ENCODE results near the gene BLVRA.
"Not testable (repeated sequence)": the region's sequence is repeated elsewhere in the genome, so short reads cannot be mapped to it uniquely, and the experiment has no call there.

BLVRA gene, protein sequence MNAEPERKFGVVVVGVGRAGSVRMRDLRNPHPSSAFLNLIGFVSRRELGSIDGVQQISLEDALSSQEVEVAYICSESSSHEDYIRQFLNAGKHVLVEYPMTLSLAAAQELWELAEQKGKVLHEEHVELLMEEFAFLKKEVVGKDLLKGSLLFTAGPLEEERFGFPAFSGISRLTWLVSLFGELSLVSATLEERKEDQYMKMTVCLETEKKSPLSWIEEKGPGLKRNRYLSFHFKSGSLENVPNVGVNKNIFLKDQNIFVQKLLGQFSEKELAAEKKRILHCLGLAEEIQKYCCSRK

DNA sequence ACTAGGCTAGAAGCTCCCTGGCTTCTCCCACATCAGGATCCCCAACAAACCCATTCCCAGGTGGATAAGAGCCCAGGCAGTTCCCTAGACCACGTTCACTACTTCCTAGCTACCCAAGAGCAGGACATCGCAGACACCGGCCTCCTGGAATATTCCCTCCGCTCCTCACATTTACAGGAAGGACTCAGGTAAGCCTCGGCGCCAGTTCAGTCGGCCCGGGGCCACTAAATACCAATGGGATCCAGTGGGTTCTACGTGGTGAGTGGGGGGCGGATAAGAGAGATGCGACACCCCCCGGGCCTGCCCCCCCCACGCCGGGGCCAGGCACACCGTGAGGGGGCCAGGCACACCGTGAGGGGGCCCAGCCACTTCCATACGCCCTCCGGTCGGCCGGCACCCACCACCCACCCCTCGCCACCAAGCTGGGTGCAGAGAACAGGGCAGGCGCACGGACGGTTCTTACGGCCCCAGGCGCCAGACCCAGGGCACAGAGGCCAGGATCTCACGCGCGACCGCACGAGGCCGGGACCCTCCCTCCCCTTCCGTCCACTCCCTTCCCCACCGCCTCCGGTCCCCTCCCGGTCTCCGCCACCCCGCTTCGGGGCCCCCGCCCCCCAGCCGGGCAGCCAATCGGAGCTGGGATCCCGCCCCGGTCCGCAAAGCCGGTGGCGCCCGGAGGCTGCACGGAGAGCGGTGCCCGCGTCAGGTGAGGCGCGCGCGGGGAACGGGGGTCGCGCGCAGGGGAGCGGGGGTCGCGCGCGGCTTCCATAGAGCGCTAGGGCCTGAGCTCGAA, at the start of gene BLVRA:
BLVRA (plus strand) TSS at position 652 of the 793 bp plus-strand sequence. CDS start 12,479 bp downstream, outside the sequence.
- DNase-seq (ENCODE audit: low read depth): peak; percentile 27

DNA sequence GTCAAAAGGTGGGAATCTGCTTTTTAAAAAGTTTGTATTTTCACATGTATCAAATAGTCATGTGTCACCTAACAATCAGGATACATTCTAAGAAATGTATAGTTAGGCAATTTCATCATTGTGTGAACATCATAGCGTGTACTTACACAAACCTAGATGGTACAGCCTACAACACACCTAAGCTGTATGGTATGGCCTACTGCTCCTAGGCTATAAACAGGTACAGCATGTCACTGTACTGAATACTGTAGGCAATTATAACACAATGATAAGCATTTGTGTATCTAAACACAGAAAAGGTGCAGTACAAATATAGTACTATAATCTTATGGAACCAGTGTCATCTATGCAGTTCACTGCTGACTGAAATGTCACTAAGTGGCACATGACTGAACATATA, 47.0 kb upstream of the BLVRA start:
- no peak for DNase-seq (ENCODE audit: low read depth)

DNA sequence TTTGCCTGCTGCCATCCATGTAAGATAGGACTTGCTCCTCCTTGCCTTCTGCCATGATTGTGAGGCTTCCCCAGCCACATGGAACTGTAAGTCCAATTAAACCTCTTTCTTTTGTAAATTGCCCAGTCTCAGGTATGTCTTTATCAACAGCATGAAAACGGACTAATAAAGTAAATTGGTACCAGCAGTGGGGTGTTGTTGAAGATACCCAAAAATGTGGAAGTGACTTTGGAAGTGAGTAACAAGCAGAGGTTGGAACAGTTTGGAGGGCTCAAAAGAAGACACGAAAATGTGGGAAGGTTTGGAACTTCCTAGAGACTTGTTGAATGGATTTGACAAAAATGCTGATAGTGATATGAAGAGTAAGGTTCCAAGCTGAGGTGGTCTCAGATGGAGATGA, 42.5 kb upstream of the BLVRA start:
- not testable (repeated sequence) for DNase-seq (ENCODE audit: low read depth)

DNA sequence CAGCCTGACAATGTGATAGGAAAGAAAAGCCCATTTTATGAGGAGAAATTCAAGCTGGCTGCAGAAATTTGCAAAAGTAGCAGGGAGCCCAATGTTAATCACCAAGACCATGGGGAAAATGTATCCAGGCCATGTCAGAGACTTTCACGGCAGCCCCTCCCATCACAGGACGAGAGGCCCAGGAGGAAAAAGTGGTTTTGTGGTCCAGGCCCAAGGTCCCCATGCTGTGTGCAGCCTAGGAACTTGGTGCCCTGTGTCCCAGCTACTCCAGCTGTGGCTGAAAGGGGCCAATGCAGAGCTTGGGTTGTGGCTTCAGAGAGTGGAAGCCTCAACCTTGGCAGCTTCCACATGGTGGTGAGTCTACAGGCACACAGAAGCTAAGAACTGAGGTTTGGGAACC, 41.9 kb upstream of the BLVRA start:
- DNase-seq (ENCODE audit: low read depth): no peak

DNA sequence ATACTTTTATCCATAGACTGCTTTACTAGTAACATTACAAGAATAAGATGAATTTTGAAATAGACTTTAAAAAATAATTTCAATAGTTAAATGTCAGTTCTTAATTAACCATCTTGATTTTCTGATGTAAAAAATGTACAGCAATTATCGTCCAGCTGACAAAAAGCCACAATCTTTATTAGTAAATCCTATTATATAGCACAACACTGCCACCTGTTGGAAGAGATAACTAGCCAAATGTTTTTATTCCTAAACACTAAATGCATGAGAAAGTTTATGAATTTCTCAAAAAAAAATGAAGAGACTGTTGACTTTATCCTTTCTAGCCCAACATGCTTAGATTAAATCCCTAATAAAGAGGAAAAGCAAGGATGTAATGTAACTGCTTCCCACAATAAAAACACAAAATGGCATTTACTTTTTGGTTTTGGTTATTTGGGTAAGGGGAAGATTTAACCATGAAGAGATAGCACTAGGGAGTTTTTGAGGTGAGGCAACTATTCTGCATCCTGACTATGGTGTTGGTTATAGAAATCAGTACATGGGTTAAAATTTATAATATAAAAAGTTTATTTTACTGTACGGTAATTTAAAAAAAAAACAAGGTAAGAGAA, 37.2 kb upstream of the BLVRA start:
- no peak for DNase-seq (ENCODE audit: low read depth)

DNA sequence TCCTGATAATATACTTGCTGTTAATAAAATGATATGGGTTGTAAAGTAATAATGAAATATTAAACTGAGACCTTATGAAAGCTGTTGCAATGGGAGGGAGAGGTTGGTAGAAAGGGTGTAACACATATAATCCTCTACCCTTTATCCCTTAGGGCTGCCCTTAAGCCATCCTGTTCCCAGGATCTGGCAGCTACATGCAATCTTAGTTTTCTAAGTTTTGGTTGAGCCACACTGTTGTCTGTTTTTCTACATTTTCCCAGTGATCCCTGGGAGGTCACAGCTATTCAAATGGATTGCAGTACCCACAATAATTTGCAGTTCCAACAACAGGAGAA, 35.5 kb upstream of the BLVRA start:
- DNase-seq (ENCODE audit: low read depth): no peak

DNA sequence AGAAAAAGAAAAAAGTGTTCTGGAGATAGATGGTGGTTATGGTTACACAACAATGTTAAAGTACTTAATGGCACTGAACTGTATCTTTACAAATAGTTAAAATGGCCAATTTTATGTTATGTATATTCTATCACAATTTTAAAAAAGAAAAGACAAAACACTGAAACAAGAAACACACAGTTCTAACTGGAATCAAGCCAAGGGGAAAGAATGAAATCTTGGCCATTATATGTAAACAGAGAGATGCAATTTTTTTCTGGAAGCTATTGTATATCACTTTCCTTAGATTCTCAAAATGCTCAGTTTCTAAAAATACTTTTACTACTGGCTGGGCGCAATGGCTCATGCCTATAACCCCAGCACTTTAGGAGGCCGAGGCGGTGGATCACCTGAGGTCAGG, 33.2 kb upstream of the BLVRA start:
- DNase-seq (ENCODE audit: low read depth): no peak

DNA sequence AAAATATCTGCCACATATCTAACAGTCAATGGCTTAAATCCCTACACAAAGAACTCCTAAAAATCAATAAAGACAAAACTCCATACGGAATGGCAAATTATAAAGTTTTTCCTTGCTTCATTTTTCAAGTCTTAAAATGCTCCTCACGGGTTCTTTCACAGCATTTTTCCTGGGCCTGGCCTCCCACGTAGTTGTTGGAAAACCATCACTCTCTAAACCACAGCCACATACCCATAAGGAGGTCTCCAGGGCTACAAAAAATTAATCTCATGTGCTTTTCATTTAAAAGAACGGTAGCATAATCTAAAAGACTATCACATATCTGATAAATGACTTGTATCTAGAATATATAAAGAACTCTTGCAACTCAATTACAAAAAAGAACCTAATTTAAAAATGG, 32.0 kb upstream of the BLVRA start:
- DNase-seq (ENCODE audit: low read depth): no peak

DNA sequence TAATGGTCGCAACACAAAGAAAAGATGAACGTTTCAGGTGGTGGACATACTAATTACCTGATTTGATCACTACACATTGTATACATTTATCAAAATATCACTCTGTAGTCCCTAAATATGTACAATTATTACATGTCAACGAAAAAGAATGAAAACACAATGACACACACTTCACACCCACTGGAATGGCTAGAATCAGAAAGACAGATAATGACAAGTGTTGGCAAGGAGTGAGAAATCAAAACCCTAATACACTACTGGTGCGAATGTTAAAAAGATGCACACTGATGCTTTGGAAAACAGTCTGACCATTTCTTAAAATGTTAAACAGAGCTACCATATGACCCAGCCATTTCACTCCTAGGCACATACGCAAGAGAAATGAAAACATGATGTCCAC, 31.5 kb upstream of the BLVRA start:
- no peak for DNase-seq (ENCODE audit: low read depth)

DNA sequence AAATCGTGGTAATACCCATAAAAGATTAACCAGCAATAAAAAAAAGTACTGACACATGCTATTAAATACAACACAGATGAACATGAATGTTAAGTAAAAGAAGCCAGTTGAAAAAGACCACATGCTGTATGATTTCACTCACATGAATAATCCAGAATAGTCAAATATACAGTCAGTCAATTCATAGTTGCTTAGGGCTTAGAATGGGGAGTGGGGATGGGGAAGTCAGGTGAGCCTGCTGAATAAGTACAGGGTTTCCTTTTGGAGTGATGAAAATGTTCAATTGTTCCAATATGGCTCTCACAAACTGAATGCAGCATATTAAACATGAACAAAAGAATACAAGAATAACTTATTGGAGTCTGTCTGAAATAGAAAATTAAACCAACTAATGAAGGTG, 31.0 kb upstream of the BLVRA start:
- DNase-seq (ENCODE audit: low read depth): no peak

DNA sequence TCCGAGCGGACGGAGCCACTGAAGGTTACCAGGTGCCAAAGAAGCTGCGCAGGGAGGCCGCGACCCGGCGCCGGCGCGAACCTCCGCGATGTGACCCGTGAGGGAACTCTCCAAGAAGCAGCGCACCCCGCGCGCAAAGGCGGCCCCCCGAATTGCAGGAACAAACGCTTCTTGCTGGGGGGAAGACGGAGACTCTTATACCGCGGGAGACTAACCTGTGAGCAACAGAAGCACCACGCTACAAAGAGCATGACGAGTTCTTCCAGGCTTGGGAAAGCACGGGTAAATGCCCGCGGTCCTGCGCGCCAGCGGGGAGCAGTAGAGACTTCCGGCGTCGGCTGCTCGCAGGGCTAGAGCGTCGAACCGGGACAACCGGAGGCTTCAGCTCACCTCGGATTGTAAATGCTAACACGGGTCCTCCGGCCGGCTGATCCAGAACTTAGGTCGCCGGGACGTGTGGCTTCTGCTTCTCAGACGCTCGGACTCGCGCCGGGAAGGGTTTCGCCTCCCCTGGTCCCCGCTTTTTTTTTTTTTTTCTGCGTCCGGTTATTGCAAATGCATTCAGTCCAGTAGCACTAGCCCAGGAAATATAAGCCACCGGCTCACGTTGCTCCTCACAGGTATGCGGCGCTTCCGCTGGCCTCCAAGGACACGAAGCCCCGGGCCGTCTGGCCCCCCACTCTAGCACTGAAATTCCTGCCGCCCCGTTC, 29.1 kb upstream of the BLVRA start, which contains the start of gene COA1:
COA1 (minus strand) TSS at position 310 of the 710 bp plus-strand sequence. CDS start 80,909 bp downstream, outside the sequence.
- peak; percentile 52 for DNase-seq (ENCODE audit: low read depth)

DNA sequence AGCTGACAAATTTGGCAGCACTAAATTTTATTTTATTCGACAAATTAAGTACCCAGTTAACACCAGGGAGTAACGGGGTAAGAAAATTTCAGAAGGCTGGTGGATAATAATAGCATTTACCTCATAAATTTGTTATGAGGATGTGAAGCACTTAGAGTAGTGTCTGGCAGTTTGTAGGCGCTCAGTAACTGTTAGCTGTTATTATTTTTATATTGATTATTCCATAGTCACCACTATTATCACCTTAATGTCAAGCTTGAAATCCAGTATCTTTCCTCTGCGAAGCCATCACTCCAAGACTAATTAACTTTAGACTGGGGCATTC, 28.6 kb upstream of the BLVRA start:
- DNase-seq (ENCODE audit: low read depth): no peak

DNA sequence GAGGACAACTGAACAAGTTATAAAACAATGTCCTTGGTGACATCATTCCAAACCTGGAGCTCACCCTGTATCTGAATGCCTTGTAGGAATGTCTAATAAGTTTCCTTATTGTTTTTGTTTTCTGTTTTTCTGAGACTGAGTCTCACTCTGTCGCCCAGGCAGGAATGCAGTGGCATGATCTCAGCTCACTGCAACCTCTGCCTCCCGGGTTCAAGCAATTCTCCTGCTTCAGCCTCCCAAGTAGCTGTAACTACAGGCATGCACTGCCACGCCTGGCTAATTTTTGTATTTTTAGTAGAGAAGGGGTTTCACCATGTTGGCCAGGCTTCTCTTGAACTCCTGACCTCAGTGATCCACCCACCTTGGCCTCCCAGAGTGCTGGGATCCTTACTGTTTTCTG, 27.0 kb upstream of the BLVRA start:
- DNase-seq (ENCODE audit: low read depth): not testable (repeated sequence)

DNA sequence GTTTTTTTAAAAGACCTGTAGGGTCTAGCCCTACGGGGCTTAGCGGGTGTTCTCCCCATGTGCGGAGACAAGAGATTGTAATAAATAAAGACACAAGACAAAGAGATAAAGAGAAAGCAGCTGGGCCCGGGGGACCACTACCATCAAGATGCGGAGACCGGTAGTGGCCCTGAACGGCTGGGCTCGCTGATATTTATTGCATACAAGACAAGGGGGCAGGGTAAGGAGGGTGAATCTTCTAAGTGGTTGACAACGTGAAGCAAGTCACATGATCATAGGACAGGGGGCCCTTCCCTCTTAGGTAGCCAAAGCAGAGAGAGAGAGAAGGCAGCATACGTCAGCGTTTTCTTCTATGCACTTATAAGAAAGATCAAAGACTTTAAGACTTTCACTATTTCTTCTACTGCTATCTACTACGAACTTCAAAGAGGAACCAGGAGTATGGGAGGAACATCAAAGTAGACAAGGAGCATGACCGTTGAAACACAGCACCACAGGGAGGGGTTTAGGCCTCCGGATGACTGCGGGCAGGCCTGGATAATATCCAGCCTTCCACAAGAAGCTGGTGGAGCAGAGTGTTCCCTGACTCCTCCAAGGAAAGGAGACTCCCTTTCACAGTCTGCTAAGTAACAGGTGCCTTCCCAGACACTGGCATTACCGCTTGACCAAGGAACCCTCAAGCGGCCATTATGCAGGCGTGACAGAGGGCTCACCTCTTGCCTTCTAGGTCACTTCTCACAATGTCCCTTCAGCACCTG, 23.7 kb upstream of the BLVRA start:
- not testable (repeated sequence) for DNase-seq (ENCODE audit: low read depth)

DNA sequence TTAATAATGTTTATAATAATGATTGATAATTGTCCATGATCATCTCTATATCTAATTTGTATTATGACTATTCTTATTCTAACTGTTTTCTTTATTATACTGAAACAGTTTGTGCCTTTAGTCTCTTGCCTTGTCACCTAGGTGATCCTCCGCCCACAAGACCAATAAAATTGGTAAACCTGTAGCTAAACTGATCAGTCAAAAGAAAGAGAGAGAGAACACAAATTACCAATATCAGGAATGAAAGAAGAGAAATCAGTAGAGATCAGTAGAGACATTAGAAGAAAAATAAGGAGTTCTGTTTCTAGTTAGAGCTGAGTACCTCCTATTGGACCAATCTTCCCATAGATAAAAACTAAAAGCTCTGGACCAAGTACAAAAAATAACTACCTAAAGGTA, 23.1 kb upstream of the BLVRA start:
- no peak for DNase-seq (ENCODE audit: low read depth)

DNA sequence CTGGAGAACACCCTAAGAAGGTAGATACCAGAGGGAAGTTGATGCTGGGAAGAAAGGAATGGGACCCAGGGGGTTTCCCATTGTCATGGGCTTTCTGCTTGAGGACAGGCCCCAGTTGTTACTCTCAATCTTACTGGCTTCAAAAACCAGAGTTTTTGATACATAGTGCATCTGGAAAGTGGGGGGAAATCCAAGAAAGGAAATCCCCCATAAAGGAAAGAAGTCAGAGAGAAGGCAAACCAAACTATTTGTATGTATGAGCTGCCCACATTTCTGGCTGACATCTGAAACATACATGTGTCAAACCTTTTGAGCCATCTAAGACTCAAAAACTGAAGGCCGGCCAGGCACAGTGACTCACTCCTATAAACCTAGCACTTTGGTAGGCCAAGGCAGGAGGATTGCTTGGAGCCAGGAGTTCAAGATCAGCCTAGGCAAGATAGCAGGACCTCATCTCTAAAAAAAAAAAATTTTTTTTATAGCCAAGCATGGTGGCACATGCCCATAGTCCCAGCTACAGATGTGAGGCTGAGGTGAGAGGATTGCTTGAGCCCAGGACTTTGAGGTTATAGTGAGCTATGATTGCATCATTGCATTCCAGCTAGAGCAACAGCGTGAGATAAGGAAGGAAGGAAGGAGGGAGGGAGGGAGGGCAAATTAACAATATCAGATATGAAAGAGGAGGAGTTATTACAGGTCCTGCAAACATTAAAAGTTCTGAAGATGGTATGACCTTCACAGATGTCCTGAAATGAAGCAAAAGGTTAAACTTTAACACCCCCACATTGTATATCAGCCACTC, 22.5 kb upstream of the BLVRA start:
- no peak for DNase-seq (ENCODE audit: low read depth)

DNA sequence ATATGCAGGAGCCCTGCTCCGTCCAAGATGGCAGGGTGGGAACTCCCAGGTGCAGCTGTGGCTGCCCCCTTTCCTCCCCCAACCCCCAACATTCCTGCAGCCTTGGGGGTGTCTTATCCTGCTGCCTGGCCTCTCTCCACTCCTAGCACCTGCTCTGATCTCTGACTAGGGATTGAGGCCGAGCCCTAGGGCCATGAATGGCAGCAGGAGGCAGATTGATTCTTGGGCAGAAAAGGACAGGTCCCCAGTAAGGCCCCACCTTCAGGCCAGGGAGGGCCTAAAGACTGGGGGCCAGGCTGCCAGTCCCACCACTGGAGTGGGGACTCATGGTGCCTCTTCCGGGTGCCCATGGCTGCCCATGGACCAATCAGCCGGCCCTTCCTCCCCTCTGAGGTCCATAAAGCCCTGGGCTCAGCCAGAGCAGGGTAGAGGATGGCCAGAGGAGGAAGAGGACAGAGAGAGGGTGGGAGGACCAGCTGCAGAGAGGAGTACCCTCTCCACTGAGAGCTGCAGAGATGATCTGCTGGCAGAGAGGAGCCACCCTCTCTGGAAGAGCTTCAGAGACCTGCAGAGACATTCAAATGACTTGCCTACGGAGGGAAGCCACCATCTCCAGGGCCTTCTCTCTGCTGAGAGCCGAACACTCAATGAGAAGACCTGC, 20.9 kb upstream of the BLVRA start:
- DNase-seq (ENCODE audit: low read depth): no peak

DNA sequence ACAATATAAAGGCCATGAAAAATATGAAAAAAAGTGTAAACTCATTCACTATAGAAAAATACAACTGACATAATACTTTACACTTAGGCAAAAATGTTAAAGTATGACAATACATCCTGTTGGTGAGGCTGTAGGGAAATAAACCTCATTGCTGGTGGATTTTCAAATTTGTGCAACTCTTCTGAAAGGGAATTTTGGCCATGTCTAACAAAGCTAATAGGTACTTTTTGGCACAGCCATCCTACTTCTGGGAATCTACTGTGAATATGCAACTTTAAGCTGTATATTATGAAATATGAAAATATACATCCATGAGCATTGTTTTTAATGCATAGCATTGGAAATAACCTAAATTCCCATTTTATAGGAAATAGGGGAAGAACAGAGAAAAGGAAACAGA, 15.8 kb upstream of the BLVRA start:
- DNase-seq (ENCODE audit: low read depth): no peak

DNA sequence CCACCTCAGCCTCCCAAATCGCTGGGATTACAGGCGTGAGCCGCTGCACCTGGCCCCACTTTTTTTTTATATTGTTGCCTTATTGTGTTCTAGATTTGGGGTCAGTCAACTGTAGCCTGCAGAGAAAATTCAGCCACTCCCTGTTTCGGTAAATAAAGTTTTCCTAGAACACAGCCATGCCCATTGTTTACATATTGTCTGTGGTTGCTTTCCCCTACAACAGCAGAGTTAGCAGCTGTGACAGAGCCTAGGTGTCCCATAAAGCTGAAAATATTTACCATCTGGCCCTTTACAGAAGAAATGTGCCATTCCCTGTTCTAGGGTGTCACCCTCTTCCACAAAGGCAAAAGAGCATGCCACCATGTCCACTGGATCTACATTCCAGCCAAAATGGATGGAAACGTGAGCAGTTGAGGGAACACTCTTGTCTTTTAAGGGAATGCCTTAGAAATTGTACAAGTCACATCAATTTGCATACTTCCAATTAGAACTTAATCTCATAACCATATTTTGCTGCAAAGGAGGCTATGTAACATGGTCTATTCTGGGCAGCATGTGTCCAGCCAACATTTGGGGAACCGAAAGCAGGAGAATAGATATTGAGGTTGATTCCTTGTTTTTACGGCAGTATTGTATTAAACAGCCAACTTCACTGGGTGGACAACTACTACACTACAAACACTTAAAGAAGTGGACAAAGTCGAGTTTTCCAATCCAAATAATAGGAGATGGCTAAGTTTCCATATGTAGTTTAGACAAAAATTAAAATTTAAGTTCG, 11.0 kb upstream of the BLVRA start:
- no peak for DNase-seq (ENCODE audit: low read depth)
